GM23248 (cell line): Measurements from ENCODE around the gene LRRFIP1.

Experiments used
- EZH2 ChIP-seq: fragments of 200-600 bp; sonication (generic); IDR thresholded peaks from 2 replicates; pipeline ENCODE4 v1.6.1; 2018; ENCODE audit warnings: antibody characterized with exemption, mild to moderate bottlenecking; ENCODE audit not compliant: insufficient read depth, poor library complexity, severe bottlenecking
- EZH2phosphoT487 ChIP-seq: fragments of 200-600 bp; sonication (generic); IDR thresholded peaks from 2 replicates; pipeline ENCODE4 v1.6.1; 2018; ENCODE audit warnings: antibody characterized with exemption, moderate library complexity, mild to moderate bottlenecking, low read depth; ENCODE audit not compliant: insufficient read depth

GRCh38 chr2:237616373-237616733 is 11.0 kb upstream of the LRRFIP1 start:
- TF ChIP-seq EZH2, result no peak
- TF ChIP-seq EZH2phosphoT487, result no peak
